Measurements from ENCODE around the gene KRTAP12-3. TPM values are rescaled to one million over a fixed set of nuclear protein-coding genes. Genes with fewer than 3 reads are reported as not detected.

Gene KRTAP12-3
- polyA plus RNA-seq, 3 donors: not detected

DNA sequence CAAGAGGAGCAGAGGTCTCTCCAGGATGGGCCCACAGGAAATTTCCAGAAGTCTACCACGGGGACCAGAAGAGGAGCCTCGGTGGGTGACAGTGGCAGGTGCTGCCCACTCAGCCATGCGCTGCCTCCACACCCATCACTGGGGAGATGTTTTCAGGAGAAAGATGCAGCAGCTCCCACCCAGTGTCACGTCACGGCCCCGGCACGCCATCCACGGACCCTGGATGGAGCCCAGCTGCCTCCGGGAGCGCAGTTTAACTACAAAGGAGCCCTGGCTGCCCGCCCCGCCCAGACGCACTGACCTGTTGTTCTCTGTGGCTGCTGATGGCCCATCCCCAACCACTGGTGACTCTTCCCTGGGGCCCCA is 46.9 kb downstream of the KRTAP12-3 start:
- H3K4me1 ChIP-seq (ENCODE audit: control insufficient read depth in 1 of 2, insufficient read depth in 2 of 2, low read length in 2 of 2): no peaks in the 10 kb centered on the region
- H3K36me3 ChIP-seq (replicated peaks in 1 of 2; ENCODE audit: control insufficient read depth in 1 of 2, insufficient read depth in 2 of 2, low read length in 2 of 2): no peaks in the 10 kb centered on the region
- Mint-ChIP-seq H3K27ac (no peak overlapping the region), H3K9me3 (peaks cover 8 to 42% (median 20%) of the 10 kb centered on the region in 7 donors), H3K4me3 (peak overlapping the region in 1 of 2 donors; percentile 74), H3K4me1 (no peaks in the 10 kb centered on the region), H3K27me3 (ENCODE audit: low read depth in 3 of 3) (peaks cover 76 to 98% (median 77%) of the 10 kb centered on the region in 3 donors), H3K36me3 (peaks cover 0 to 10% of the 10 kb centered on the region in 2 donors)
- H3K4me2 ChIP-seq (replicated peaks; ENCODE audit: extremely low read depth, low read length, poor library complexity, severe bottlenecking): no peak overlapping the region
- no peak overlapping the region for H3K4me3 ChIP-seq (replicated peaks in 1 of 3; ENCODE audit: low read depth in 2 of 3, low read length in 3 of 3)
- intact Hi-C loops (cut with micrococcal nuclease): no loop called here
- peaks cover 7 to 25% of the 10 kb centered on the region in 2 donors for H3K9me3 ChIP-seq (replicated peaks in 1 of 2; ENCODE audit: control insufficient read depth in 1 of 2, insufficient read depth in 1 of 2, low read length in 2 of 2)
- DNase-seq: no peak
- no peak overlapping the region for H3K9ac ChIP-seq (ENCODE audit: insufficient read depth, low read length, poor library complexity, severe bottlenecking)
- H3K79me2 ChIP-seq (ENCODE audit: insufficient read depth, low read length): no peaks in the 10 kb centered on the region
- no peak for TF ChIP-seq CTCF (IDR thresholded peaks at IDR 0.05)
- H2AFZ ChIP-seq (ENCODE audit: insufficient read depth, low read depth, low read length, poor library complexity, severe bottlenecking): no peak overlapping the region
- H3K27ac ChIP-seq (ENCODE audit: low read depth in 1 of 2, low read length in 2 of 2): no peak overlapping the region
- 18% methylated on average over 13 of the region's 13 CpGs for WGBS (ENCODE audit: insufficient coverage)
- H4K20me1 ChIP-seq (ENCODE audit: insufficient read depth, low read length): no peaks in the 10 kb centered on the region
- H3K27me3 ChIP-seq (ENCODE audit: control insufficient read depth in 2 of 2, insufficient read depth in 2 of 2, low read length in 2 of 2): peaks cover 33 to 75% of the 10 kb centered on the region in 2 donors

DNA sequence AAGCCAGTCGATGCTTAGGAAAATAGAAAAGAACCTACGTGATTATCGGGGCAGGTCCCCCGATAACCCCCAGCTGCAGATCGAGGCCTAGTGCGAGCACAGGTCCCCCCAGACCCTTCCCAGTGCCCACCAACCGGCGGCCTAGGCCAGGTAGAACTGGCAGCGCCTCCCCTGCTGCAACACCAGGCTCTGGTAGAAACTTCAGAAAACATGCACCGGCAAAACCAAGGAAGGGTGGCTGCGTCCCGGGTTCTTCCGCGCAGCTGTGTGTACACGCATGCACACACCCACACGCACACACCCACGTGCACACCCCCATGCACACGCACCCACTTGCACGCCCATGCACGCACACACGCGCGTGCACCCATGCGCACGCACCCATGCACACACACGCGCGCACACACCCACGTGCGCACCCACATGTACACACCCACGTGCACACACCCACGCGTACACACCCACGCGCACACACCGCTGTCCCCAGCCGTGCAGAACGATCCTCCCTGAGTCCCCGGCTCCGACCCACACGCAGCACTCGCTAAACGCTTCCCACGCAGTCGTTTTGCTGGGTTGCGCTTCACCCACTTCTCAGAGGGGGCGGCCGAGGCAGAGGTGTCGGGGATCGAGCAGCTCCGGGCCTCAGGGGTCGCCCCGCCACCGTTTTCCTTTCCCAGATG is 48.4 kb downstream of the KRTAP12-3 start:
- no peaks in the 10 kb centered on the region for H3K4me1 ChIP-seq (ENCODE audit: control insufficient read depth in 1 of 2, insufficient read depth in 2 of 2, low read length in 2 of 2)
- H3K36me3 ChIP-seq (replicated peaks in 1 of 2; ENCODE audit: control insufficient read depth in 1 of 2, insufficient read depth in 2 of 2, low read length in 2 of 2): no peaks in the 10 kb centered on the region
- peaks cover 1% of the 10 kb centered on the region for H3K4me1 Mint-ChIP-seq
- no peak overlapping the region for H3K27ac Mint-ChIP-seq
- peaks cover 0 to 10% of the 10 kb centered on the region in 2 donors for H3K36me3 Mint-ChIP-seq
- peaks cover 7 to 28% of the 10 kb centered on the region in 2 donors for H3K9me3 ChIP-seq (replicated peaks in 1 of 2; ENCODE audit: control insufficient read depth in 1 of 2, insufficient read depth in 1 of 2, low read length in 2 of 2)
- H2AFZ ChIP-seq (ENCODE audit: insufficient read depth, low read depth, low read length, poor library complexity, severe bottlenecking): no peak overlapping the region
- H3K79me2 ChIP-seq (ENCODE audit: insufficient read depth, low read length): no peaks in the 10 kb centered on the region
- TF ChIP-seq CTCF (IDR thresholded peaks at IDR 0.05): no peak
- H3K27ac ChIP-seq (ENCODE audit: low read depth in 1 of 2, low read length in 2 of 2): no peak overlapping the region
- peaks cover 8 to 42% (median 20%) of the 10 kb centered on the region in 7 donors for H3K9me3 Mint-ChIP-seq
- H3K4me2 ChIP-seq (replicated peaks; ENCODE audit: extremely low read depth, low read length, poor library complexity, severe bottlenecking): no peak overlapping the region
- no peak overlapping the region for H3K9ac ChIP-seq (ENCODE audit: insufficient read depth, low read length, poor library complexity, severe bottlenecking)
- no peaks in the 10 kb centered on the region for H4K20me1 ChIP-seq (ENCODE audit: insufficient read depth, low read length)
- intact Hi-C loops (cut with micrococcal nuclease): no loop called here
- H3K4me3 ChIP-seq (replicated peaks in 1 of 3; ENCODE audit: low read depth in 2 of 3, low read length in 3 of 3): no peak overlapping the region
- peaks cover 76 to 99% (median 87%) of the 10 kb centered on the region in 3 donors for H3K27me3 Mint-ChIP-seq (ENCODE audit: low read depth in 3 of 3)
- DNase-seq: no peak
- peaks cover 45 to 84% of the 10 kb centered on the region in 2 donors for H3K27me3 ChIP-seq (ENCODE audit: control insufficient read depth in 2 of 2, insufficient read depth in 2 of 2, low read length in 2 of 2)
- peak overlapping the region in 1 of 2 donors; percentile 81 for H3K4me3 Mint-ChIP-seq
- 10% methylated on average over 53 of the region's 54 CpGs for WGBS (ENCODE audit: insufficient coverage)
